Stimulated activated naive B cell treated with anti-CD40 and anti-IgM and Interleukin-4, amounts not matched to agents 10 μg/mL and 1 μg/mL and 100 μg/mL, for 72 hours (primary cell): ENCODE measurements around the gene ADAMTS18.

Experiments
- ATAC-seq, 2 donors: fragments of 150-1000 bp; cut with Tn5 transposase; replicated peaks; 2 replicates each; pipeline ENCODE4 v1.10.0; 2021; ENCODE audit warnings: moderate library complexity in 1 of 2
- DNase-seq: peaks from one replicate; pipeline ENCODE4 v3.0.0; 2021
- H3K27ac Mint-ChIP-seq: one replicate; pipeline ENCODE4 v1.8.0; 2022; ENCODE audit warnings: mild to moderate bottlenecking, mixed read lengths
- H3K27me3 Mint-ChIP-seq, 2 donors: one replicate each; pipeline ENCODE4 v1.8.0; 2022; ENCODE audit warnings: mixed read lengths in 2 of 2
- H3K36me3 Mint-ChIP-seq, 2 donors: one replicate each; pipeline ENCODE4 v1.8.0; 2022; ENCODE audit warnings: mixed read lengths in 2 of 2, mild to moderate bottlenecking in 1 of 2
- H3K4me1 Mint-ChIP-seq, 2 donors: one replicate each; pipeline ENCODE4 v1.8.0; 2022; ENCODE audit warnings: mixed read lengths in 2 of 2, mild to moderate bottlenecking in 1 of 2
- H3K4me3 Mint-ChIP-seq, 2 donors: one replicate each; pipeline ENCODE4 v1.8.0; 2022; ENCODE audit warnings: mild to moderate bottlenecking in 2 of 2, mixed read lengths in 2 of 2, moderate library complexity in 1 of 2
- H3K9me3 Mint-ChIP-seq, 2 donors: one replicate each; pipeline ENCODE4 v1.8.0; 2022; ENCODE audit warnings: mixed read lengths in 2 of 2, mild to moderate bottlenecking in 1 of 2

The ADAMTS18 gene

GRCh38 chr16:77353587-77354263 lies 81.1 kb downstream of the ADAMTS18 start:
- Mint-ChIP-seq H3K27ac (no peak overlapping the region), H3K27me3 (peaks cover 18 to 22% of the 10 kb centered on the region in 2 donors), H3K4me1 (no peaks in the 10 kb centered on the region), H3K9me3 (no peaks in the 10 kb centered on the region), H3K36me3 (no peaks in the 10 kb centered on the region), H3K4me3 (no peak overlapping the region)
- no peak for ATAC-seq
- DNase-seq: no peak

DNA sequence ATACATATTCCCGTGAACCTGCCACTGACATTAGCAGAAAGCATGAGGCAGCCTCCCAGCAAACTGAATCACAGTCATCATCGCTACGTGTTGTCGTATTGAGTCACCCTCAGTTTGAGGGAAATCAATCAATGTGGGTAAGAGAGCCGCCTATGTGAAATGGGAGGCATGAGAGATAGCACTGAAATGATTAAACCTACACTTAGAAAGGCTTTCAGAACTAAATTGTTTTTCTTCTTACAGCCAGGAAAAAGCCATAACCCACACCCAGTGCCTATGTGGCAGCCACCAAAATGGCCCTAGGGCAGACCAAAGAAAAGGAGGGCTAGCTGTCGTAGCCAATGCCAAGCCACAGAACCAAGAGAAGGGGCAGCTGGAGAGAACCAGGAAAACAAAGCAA lies 90.5 kb downstream of the ADAMTS18 start:
- ATAC-seq (no peak), DNase-seq (no peak)
- Mint-ChIP-seq H3K4me3 (no peak overlapping the region), H3K36me3 (no peaks in the 10 kb centered on the region), H3K4me1 (no peaks in the 10 kb centered on the region), H3K9me3 (peaks cover 0 to 3% of the 10 kb centered on the region in 2 donors), H3K27me3 (peaks cover 18 to 31% of the 10 kb centered on the region in 2 donors), H3K27ac (no peak overlapping the region)

- DNase-seq: no peak
- no peaks in the 10 kb centered on the region for H3K9me3 Mint-ChIP-seq
Measured at GRCh38 chr16:77336637-77337036, 98.2 kb downstream of the ADAMTS18 start.

GRCh38 chr16:77335652-77336234 lies 99.1 kb downstream of the ADAMTS18 start:
- no peak for DNase-seq
- no peak for ATAC-seq
- Mint-ChIP-seq H3K4me3 (no peak overlapping the region), H3K27ac (no peak overlapping the region), H3K36me3 (no peaks in the 10 kb centered on the region), H3K4me1 (no peaks in the 10 kb centered on the region), H3K9me3 (no peaks in the 10 kb centered on the region), H3K27me3 (peaks cover 0 to 4% of the 10 kb centered on the region in 2 donors)

More at GRCh38 chr16:77336637-77337036, 98.2 kb downstream of the ADAMTS18 start:
- no peaks in the 10 kb centered on the region for H3K36me3 Mint-ChIP-seq
- H3K4me1 Mint-ChIP-seq: no peaks in the 10 kb centered on the region
- H3K4me3 Mint-ChIP-seq: no peak overlapping the region
- H3K27ac Mint-ChIP-seq: no peak overlapping the region
- H3K27me3 Mint-ChIP-seq: peaks cover 0 to 4% of the 10 kb centered on the region in 2 donors
- ATAC-seq: no peak

DNA sequence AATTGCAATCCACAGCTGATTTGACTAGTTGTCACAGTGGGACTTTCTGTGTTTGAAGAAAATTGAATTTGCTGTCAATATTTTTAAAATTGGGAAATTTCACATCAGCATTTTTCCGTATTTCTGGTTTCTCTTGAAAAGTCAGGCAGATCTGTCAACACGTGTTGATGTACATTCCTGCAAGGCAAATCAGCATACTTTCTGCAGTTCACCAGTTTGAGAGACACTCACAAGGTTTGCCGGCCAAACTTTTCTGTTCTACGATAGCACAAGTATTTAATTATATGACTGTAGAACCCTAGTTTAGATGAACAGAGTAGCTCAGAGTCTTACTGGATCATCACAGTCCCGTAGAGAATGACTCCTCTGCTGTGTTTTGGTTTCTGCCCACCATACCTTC lies 102.0 kb downstream of the ADAMTS18 start:
- H3K27me3 Mint-ChIP-seq: peaks cover 0 to 4% of the 10 kb centered on the region in 2 donors
- no peak for DNase-seq
- no peak for ATAC-seq
- no peaks in the 10 kb centered on the region for H3K4me1 Mint-ChIP-seq
- no peaks in the 10 kb centered on the region for H3K36me3 Mint-ChIP-seq
- H3K27ac Mint-ChIP-seq: no peak overlapping the region
- no peak overlapping the region for H3K4me3 Mint-ChIP-seq
- no peaks in the 10 kb centered on the region for H3K9me3 Mint-ChIP-seq

DNA sequence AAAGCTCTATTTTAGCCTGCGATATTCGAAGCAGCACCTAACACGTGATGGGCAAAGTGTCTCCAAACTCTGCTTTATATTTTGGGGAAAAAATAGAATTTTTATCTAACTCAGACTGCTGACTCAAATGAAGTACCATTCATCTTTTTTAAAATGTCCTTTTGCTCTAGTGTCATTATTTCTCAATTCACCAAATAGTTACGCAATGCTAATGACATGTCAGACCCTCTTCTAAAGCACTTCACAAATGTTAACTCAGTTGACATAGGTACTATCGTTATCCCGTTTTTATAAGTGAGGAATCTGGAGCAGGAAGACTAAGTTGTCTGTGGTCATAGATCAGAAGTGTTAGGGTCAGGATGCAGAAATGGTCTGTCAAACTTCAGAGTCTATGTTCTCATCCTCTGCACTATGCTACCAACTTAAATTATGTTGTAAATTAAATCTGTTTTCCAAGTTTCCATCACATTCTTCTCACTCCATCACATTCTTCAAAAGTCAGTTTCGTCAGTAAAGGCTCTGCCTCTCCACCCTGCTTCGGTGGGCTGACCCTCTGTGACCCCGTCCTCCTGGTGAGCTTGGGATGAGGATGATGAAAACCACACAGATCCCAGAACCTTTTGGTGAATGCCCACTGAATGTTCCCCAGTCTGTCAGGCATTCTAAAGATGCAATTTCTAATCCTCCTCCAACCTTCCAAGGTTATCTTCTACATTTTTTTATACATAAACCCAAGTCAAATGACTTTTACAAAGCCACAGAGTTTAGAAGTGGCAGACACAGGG lies 102.8 kb downstream of the ADAMTS18 start:
- no peak overlapping the region for H3K27ac Mint-ChIP-seq
- H3K36me3 Mint-ChIP-seq: no peaks in the 10 kb centered on the region
- peaks cover 0 to 4% of the 10 kb centered on the region in 2 donors for H3K27me3 Mint-ChIP-seq
- no peaks in the 10 kb centered on the region for H3K9me3 Mint-ChIP-seq
- no peak for DNase-seq
- no peak overlapping the region for H3K4me3 Mint-ChIP-seq
- H3K4me1 Mint-ChIP-seq: no peaks in the 10 kb centered on the region
- no peak for ATAC-seq

DNA sequence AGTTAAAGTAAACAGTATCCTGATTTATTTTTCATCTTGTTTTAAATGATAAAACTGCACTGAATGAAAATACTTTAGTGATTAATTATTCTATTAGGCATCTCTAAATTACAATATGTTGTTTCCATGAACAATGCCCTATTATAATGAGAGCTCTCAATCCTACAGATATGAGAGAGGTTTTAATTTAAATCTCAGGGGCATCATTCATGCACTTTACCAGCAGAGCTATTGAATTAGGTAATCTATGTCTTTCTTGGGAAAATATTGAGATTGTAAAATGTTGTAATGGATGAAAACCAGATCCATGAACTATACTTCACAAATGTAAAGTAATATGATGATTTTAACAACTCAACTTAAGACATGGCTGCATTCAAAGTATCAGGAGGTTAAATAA lies 103.8 kb downstream of the ADAMTS18 start:
- Mint-ChIP-seq H3K27me3 (peaks cover 0 to 4% of the 10 kb centered on the region in 2 donors), H3K4me3 (no peak overlapping the region)

DNA sequence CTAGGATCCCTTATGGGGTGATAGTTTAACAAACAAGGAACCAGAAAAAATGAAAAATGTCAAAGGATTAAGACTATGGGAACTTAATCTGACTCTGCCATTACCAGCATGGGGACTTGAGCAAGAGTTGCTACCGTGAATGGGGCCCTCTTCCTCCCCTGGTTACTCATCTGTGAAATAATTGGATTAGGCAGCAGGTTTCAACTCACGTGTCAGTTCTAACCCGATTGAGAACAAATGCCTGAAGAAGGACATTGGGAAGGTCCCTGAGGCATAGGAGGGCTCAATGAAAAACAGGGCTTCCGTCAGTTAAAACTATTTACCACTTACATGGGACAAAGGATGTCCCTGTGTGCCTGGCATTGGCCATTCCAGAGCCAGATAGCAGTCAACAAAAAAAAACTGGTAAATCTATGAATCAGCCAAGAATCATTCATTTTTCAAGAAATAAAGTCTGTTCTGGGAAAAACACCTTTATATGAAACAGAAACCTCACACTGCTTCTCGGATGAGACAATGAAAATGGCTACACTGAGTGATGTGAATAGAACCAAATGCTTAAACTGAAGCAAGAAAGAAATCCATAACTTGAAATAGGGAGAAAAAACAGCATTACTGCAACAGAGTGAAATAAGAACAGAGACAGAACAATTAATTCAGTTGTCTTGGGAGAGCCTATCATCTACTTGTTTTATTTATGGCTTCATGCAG lies 104.3 kb downstream of the ADAMTS18 start:
- Mint-ChIP-seq H3K4me3 (no peak overlapping the region), H3K36me3 (no peaks in the 10 kb centered on the region), H3K27ac (no peak overlapping the region), H3K4me1 (no peaks in the 10 kb centered on the region), H3K9me3 (peaks cover 0 to 4% of the 10 kb centered on the region in 2 donors), H3K27me3 (peaks cover 3 to 4% of the 10 kb centered on the region in 2 donors)
- no peak for ATAC-seq
- no peak for DNase-seq

More for the DNA sequence above, 103.8 kb downstream of the ADAMTS18 start:
- Mint-ChIP-seq H3K4me1 (no peaks in the 10 kb centered on the region), H3K9me3 (peaks cover 0 to 3% of the 10 kb centered on the region in 2 donors), H3K27ac (no peak overlapping the region), H3K36me3 (no peaks in the 10 kb centered on the region)
- DNase-seq (no peak), ATAC-seq (no peak)

DNA sequence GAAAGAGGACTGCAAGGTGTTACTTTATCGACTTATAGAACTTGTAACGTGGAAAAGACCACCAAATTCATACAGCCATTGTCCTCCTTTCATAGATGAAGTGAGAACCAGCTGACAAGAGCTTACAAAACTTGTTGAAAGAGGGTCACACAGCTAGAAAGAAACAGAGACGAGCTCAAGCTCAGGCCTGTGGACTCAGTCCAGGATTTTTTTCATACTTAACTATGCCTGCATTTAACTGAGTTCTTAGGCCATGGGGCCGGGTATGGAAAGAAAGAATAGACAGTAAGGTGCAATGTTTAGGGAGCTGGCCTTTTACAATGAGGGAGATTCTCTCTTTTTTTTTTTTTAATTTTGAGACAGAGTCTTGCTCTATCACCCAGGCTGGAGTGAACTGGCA lies 106.1 kb downstream of the ADAMTS18 start:
- peaks cover 0 to 4% of the 10 kb centered on the region in 2 donors for H3K9me3 Mint-ChIP-seq
- peaks cover 0 to 5% of the 10 kb centered on the region in 2 donors for H3K4me1 Mint-ChIP-seq
- peaks cover 8 to 11% of the 10 kb centered on the region in 2 donors for H3K27me3 Mint-ChIP-seq
- ATAC-seq: no peak
- H3K27ac Mint-ChIP-seq: no peak overlapping the region
- no peak for DNase-seq
- H3K36me3 Mint-ChIP-seq: no peaks in the 10 kb centered on the region
- H3K4me3 Mint-ChIP-seq: no peak overlapping the region

GRCh38 chr16:77328274-77328673 lies 106.6 kb downstream of the ADAMTS18 start:
- H3K27me3 Mint-ChIP-seq: peaks cover 8 to 12% of the 10 kb centered on the region in 2 donors
- H3K27ac Mint-ChIP-seq: no peak overlapping the region
- peaks cover 0 to 4% of the 10 kb centered on the region in 2 donors for H3K9me3 Mint-ChIP-seq
- no peak overlapping the region for H3K4me3 Mint-ChIP-seq
- peaks cover 0 to 6% of the 10 kb centered on the region in 2 donors for H3K4me1 Mint-ChIP-seq
- H3K36me3 Mint-ChIP-seq: no peaks in the 10 kb centered on the region
- DNase-seq (no peak), ATAC-seq (no peak)

- peak; percentile 45 to 72 for ATAC-seq
- Mint-ChIP-seq H3K9me3 (peaks cover 0 to 4% of the 10 kb centered on the region in 2 donors), H3K4me1 (peaks cover 0 to 6% of the 10 kb centered on the region in 2 donors), H3K27me3 (peaks cover 8 to 12% of the 10 kb centered on the region in 2 donors), H3K4me3 (no peak overlapping the region), H3K27ac (no peak overlapping the region), H3K36me3 (no peaks in the 10 kb centered on the region)
- no peak for DNase-seq
Measured at GRCh38 chr16:77327717-77328116, 107.1 kb downstream of the ADAMTS18 start.

- no peaks in the 10 kb centered on the region for H3K36me3 Mint-ChIP-seq
- no peak overlapping the region for H3K4me3 Mint-ChIP-seq
- DNase-seq (no peak), ATAC-seq (no peak)
- H3K9me3 Mint-ChIP-seq: peaks cover 0 to 4% of the 10 kb centered on the region in 2 donors
- H3K27ac Mint-ChIP-seq: no peak overlapping the region
- peaks cover 2 to 6% of the 10 kb centered on the region in 2 donors for H3K4me1 Mint-ChIP-seq
- peaks cover 12 to 18% of the 10 kb centered on the region in 2 donors for H3K27me3 Mint-ChIP-seq
Measured at GRCh38 chr16:77324729-77325128, 110.1 kb downstream of the ADAMTS18 start.

DNA sequence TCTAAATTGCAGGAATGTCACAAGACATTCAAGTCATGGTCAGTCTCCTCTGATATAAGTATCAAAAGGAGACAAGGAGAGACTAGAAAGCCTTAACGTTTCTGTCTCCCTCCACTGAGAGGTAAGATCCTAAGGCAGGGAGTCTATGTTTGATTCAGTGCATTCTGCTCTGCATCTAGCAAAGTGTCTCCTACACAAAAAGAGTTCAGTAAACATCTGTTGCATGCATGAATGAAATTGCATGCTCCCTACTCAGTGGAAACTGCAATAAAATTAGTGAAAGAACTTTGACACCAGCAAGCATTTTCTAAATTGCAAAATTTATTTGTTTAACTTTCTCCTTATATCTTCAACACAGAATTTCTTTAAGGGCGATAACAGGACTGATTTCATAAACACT lies 111.1 kb downstream of the ADAMTS18 start:
- no peak overlapping the region for H3K27ac Mint-ChIP-seq
- DNase-seq (no peak), ATAC-seq (no peak)
- H3K4me3 Mint-ChIP-seq: no peak overlapping the region
- peaks cover 2 to 6% of the 10 kb centered on the region in 2 donors for H3K4me1 Mint-ChIP-seq
- H3K9me3 Mint-ChIP-seq: peaks cover 0 to 4% of the 10 kb centered on the region in 2 donors
- H3K27me3 Mint-ChIP-seq: peaks cover 12 to 26% of the 10 kb centered on the region in 2 donors
- no peaks in the 10 kb centered on the region for H3K36me3 Mint-ChIP-seq

DNA sequence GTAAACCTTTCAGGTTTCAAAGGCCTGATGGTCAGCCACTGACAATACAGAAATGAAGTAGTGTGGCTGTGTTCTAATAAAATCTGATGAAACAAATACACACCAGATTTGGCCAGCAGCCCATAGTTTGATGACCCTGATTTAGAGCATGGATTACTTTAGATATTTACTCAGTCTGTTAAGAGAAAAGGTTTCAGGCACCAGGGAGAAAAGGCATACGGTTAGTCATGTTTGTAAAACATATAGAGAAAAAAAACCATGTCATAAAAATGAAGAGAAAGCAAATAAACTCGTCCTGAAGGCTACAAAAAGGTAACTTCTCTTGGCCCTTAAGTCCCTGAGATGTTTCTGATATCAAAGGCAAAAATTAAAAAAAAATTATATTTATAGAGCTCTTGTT lies 112.1 kb downstream of the ADAMTS18 start:
- no peak overlapping the region for H3K27ac Mint-ChIP-seq
- H3K4me3 Mint-ChIP-seq: no peak overlapping the region
- H3K4me1 Mint-ChIP-seq: peaks cover 2 to 6% of the 10 kb centered on the region in 2 donors
- no peak for DNase-seq
- no peak for ATAC-seq
- H3K9me3 Mint-ChIP-seq: peaks cover 0 to 4% of the 10 kb centered on the region in 2 donors
- peaks cover 12 to 27% of the 10 kb centered on the region in 2 donors for H3K27me3 Mint-ChIP-seq
- H3K36me3 Mint-ChIP-seq: no peaks in the 10 kb centered on the region
